NCI-H748 (cell line): Measurements from ENCODE around the gene DAAM2.

Experiments used
- DNase-seq: peaks from one replicate; lab custom pipeline; 2025; ENCODE audit not compliant: unreplicated experiment; lab: John Stamatoyannopoulos, UW

Gene DAAM2

DNA sequence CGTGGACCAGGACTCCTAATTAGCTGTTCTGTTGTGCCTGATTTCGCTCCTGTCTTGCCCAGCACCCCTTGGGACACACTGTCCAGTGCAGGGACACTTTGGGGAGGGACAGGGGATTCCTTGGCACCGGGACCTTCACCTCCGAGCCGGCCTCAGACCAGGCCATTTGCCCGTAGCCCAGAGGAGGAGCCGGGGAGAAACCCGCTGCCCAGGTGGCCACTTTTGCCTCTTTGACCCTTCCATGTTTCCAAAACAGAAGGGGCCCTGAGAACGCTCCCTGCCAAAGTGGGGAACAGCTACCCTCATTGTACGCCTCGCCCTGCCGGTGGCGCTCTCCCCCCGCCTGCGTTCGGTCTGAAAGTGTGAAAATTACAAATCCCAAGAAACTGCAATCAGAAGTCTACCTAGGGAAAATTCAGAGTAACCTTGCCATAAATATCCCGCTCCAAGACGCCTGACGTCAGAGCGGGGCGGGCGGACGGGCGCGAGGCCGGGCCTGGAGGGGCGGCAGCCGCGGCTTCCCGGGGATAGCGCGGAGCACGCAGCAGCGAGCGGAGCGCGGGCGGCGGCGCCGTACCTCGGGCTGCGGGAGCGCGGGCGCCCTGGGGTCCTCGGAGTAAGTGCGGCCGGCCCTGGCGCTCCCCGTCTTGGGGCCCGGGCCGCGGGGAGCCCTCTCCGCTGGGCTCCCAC, at the start of gene DAAM2:
TSS of gene DAAM2 (plus strand) at position 527 of the 690 bp plus-strand sequence. CDS start 63,927 bp downstream, outside the sequence.
- peak; percentile 59 for DNase-seq

- no peak for DNase-seq
Observed at GRCh38 chr6:39746795-39747194, 45.4 kb upstream of the DAAM2 start.

DNA sequence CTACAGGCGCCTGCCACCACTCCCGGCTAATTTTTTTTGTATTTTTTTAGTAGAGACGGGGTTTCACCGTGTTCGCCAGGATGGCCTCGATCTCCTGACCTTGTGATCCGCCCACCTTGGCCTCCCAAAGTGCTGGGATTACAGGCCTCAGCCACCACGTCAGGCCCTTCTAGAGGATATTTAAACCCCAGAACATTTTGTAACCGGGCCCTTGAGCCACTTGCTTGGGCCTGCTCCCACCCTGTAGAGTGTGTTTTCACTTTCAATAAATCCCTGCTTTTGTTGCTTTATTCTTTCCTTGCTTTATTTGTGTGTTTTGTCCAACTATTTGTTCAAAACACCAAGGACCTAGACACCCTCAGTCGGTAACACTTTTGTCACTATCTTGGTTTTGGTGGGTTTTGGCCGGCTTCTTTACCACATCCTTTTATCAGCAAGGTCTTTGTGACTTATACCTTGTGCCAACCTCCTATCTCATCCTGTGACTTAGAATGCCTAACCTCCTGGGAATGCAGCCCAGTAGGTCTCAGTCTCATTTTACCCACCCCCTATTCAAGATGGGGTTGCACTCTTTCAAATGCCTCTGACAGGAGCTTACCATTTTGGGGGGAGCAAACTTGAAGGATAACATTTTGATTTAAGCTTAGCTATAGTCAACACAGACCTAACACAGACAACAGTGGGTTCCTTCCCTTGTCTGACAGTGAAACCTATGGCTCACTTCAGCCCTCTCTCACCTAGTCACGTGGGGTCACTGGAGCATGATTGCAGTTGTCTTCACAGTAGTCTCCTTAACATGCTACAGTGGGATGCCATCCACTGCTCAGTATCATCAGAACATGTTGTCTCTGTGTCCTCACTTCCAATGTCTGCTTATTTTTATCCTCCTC, 39.1 kb upstream of the DAAM2 start:
- DNase-seq = no peak

- DNase-seq = no peak
Observed at GRCh38 chr6:39753725-39754045, 38.5 kb upstream of the DAAM2 start.

- DNase-seq = no peak
Observed at GRCh38 chr6:39754514-39755115, 37.6 kb upstream of the DAAM2 start.

DNA sequence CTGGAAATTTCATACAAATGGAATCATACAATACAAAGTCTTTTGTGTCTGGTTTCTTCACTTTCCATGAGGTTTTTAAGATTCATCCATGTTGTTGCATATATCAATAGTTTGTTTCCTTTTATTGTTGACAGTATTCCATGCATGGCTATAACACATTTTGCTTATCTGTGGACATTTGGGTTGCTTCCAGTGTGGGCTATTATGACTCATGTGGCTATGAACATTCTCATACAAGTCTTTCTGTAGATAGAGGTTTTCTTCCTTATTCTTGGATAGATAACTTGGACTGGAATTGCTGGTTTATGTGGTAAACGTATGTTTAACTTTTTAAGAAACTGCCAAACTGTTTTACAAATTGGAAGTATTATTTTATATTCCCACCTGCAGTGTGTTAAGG, 36.9 kb upstream of the DAAM2 start:
- no peak for DNase-seq

DNA sequence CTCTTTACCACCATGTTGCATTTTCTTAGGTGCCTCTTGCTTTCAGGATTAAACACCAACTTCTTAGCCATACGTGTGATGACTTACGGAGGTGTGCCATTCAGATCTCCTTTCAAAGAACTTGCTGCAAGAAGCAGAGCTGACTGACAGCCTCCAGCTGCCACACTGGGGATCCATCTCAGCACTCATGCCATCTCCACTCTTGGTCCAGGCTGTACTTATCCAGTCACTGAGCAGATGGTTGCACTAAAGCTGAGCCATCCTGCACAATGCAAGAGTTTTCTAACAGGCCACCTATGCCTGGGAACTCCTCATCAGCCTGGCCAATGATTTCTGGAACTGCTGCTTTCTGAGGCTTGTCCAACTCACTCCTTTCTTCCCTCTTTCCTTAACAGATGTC, 35.6 kb upstream of the DAAM2 start:
- no peak for DNase-seq

DNA sequence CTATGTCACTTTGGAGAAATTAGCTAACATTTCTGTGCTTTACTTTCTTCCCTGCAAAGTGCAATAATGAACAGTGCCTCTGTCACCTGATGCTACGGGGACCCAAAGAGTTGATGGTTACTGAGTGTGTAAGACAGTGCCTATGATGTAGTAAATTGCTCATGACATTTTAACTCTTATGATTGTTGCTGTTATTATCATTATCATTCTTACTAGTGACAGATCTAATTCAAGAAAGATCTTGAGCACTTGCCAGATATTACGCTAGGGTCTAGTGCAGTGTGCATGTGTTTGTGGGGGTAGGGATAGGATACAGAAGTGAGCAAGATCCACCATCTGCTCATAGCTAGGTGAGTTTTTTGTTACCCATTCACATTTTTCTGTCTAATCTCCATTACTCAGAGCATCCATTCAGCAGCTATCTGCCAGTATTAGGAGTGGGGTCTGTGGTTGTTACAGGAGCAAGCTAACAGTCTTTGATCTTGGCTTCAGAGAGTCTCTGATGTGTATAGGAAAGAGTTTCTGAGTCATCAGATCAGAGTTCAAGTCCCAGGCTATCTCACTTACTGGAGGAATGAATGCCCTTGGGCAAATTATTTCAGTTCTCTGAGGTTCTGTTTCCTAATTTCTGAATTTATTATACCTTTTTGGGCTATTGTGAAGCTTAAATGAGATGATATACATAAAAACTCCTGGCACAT, 33.1 kb upstream of the DAAM2 start:
- DNase-seq = no peak

DNA sequence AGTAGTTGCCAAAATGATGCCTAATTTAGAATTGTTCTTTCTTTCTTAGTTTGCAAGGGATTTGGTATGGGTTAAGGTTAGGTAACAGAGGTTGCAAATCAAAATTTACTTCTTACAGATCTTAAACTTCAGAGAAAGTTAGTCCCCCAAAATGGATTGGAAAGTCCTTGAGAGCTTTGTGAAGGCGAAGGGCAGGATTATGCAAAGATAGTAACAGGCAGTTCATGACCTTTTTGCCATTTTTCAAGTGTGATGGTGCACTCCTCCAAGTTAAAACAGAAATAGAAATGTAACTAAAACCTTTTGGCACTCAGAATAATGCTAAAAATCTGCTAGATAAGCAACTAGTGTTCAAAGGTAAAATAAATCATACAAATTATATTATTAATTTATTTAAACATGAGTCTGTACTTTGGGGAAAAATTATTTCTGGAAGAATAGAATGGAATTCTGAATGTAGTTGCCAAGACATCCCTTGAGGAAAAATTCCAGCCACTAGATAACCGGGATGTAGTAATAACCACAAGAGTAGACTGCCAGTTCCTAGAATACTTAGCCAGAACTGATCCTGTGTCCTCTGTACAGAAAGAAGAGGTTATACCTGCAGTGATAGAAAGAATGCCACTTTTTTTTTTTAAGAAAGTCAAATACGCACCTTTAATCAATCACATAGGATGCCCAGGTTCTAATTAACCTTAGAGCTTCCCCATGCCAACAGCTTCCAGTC, 31.8 kb upstream of the DAAM2 start:
- DNase-seq = no peak

GRCh38 chr6:39765508-39766065, 26.6 kb upstream of the DAAM2 start:
- DNase-seq = no peak

DNA sequence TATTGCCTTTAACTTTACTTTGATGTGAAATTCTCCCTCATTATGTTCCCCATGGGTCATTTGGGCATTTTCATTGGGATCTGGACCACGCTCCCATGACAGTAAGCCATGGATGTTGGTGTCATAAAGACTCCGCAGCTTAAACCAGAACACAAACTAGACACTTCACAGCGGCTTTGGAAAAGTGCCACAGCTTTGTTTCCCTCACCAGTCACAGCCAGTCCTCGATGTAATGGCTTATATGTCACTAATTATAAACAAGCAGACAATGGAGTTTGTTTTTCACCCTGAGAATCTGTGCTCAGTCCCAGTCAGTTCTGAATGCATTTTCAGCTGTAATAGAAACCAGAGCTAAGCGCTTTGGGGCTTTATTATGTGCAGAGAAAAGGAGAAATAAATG, 23.2 kb upstream of the DAAM2 start:
- DNase-seq = peak; percentile 60

- DNase-seq = no peak
Observed at GRCh38 chr6:39770446-39770845, 21.7 kb upstream of the DAAM2 start.

DNA sequence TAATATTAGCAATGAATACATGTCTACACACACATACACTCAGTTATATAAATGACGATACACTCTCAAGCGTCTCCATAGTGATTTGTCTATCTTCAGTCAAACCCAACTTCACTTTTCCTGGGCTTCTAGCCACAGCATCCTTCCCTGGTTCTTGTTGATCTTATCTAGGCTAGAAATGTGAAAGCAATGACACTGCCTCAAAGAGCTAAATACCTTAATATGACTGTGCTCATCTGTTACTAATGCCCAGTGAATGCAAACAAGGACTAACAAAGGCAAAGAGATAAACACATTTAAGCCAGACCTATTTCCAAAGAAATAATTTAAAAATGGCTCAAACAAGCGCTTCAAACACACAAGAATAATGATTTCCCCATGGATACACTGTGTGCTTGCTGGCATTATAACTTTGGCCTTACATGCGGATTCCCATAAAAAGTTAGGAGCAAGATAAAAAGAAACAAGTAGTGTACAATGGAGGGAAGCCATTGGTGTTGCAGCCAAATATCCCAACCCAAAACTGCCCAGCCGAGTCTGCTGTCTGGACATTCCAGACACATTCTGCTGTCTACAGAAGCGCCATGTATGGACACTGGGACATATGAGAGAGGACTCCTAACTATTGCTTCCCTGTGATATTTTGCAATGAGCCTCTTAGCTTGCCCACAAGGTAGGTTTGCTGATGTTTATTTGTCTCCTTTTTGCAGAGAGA, 19.5 kb upstream of the DAAM2 start:
- no peak for DNase-seq

DNA sequence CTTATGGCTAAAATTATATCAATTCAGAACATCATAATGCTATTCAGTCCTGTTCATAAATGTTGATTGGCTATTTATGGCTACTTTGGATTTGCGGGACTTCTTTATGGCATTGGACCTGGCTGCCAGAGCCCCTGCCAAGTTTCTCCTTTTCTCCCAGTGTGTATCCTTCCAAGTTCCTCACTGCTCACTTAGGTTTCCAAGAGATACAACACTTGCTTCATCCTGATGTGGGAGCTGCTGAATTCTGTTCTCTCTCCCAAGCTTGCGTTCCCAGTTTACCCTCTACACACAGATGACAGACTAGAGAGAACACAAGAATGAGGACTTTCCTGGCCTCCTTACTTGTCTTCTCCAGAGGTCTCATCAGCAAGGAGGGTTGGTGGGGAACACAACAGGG, 18.4 kb upstream of the DAAM2 start:
- DNase-seq = no peak

DNA sequence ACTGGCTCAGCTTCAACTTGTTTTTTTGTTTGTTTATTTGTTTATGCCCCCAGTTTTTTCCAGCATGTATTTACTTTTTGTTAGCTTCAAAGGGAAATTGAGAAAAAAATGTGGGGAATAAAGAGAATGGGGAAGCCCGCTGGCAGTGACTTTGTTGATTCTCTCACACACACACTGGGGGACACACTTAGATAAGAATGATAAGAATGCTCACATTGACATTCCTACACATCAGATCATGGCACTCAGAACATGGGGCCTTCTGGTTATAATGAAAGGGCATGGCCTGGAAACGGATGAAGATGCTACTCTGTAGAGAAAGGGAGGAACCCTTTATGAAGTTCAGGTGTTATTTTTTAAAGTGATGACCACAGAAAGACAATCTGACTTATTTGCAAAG, 15.6 kb upstream of the DAAM2 start:
- DNase-seq = no peak

DNA sequence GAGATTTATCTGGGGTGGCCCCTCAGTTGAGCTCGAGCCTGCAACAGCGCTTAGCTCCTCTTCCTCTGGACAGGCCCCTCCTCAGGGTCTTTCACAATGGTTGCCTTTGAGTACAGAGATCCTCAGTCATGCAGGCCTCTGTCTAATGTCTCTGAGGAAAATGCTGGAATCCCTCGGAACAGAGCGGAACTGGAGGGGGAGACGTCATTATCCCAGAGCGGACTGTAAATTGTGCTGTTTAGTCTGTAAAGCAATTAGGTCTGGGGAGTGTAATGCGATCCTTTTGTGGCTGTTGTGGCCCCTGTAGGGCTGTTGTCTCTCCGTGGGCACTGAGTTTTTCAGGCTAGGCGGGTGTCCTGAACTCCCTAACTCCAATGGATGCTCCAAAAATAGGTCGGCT, 15.0 kb upstream of the DAAM2 start:
- DNase-seq = peak; percentile 30

- DNase-seq = no peak
Observed at GRCh38 chr6:39777661-39778060, 14.5 kb upstream of the DAAM2 start.

GRCh38 chr6:39778581-39779255, 13.5 kb upstream of the DAAM2 start:
- no peak for DNase-seq

DNA sequence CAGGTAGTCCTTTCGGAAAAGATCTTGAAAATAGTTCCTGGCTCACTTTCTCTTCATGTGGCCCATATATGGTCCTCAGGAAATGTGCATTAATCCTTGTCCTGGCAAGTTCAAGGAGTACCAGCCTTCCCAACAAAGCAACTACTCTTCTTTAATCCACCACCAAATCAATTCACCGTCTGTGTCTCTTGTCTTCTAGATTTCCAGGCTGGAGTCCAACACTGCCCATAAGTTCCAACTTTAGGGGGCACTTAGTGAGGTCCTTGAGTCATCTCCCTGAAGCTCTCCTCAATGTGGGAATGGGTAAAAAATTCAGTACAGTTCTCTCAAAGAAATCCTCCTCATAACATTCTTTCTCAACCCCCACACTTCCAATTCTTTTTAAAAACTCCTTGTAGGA, 6.9 kb upstream of the DAAM2 start:
- DNase-seq = no peak
